Measurements from ENCODE around the gene CD44.

The CD44 gene

GRCh38 chr11:35262056-35262455, 123.1 kb downstream of the CD44 start:
- peak; percentile 24 for DNase-seq (ENCODE audit: low spot score)

- no peak for DNase-seq (ENCODE audit: low spot score)
Observed at GRCh38 chr11:35262735-35263134, 123.8 kb downstream of the CD44 start.

GRCh38 chr11:35265755-35266454, 126.9 kb downstream of the CD44 start:
- DNase-seq (ENCODE audit: low spot score), result no peak

GRCh38 chr11:35267504-35267903, 128.5 kb downstream of the CD44 start:
- DNase-seq (ENCODE audit: low spot score), result no peak

GRCh38 chr11:35270342-35270741, 131.4 kb downstream of the CD44 start:
- no peak for DNase-seq (ENCODE audit: low spot score)

GRCh38 chr11:35271031-35271430, 132.1 kb downstream of the CD44 start:
- no peak for DNase-seq (ENCODE audit: low spot score)

- no peak for DNase-seq (ENCODE audit: low spot score)
Observed at GRCh38 chr11:35272391-35272902, 133.5 kb downstream of the CD44 start.

GRCh38 chr11:35274909-35275785, 136.2 kb downstream of the CD44 start:
- DNase-seq (ENCODE audit: low spot score), result peak; percentile 84

GRCh38 chr11:35275786-35276170, 136.8 kb downstream of the CD44 start:
- DNase-seq (ENCODE audit: low spot score), result no peak

- peak; percentile 50 for DNase-seq (ENCODE audit: low spot score)
Observed at GRCh38 chr11:35276396-35277145, 137.6 kb downstream of the CD44 start.

GRCh38 chr11:35277827-35278226, 138.9 kb downstream of the CD44 start:
- no peak for DNase-seq (ENCODE audit: low spot score)

GRCh38 chr11:35280727-35281126, 141.8 kb downstream of the CD44 start:
- DNase-seq (ENCODE audit: low spot score), result no peak

GRCh38 chr11:35281169-35281688, 142.3 kb downstream of the CD44 start:
- DNase-seq (ENCODE audit: low spot score), result no peak

All from cerebellar cortex (tissue), 1 donor.